ENCODE measurements around the gene MAPK8IP1.

GRCh38 chr11:45904309-45904915, 19.0 kb downstream of the MAPK8IP1 start:
- TF ChIP-seq, protein P1, sequence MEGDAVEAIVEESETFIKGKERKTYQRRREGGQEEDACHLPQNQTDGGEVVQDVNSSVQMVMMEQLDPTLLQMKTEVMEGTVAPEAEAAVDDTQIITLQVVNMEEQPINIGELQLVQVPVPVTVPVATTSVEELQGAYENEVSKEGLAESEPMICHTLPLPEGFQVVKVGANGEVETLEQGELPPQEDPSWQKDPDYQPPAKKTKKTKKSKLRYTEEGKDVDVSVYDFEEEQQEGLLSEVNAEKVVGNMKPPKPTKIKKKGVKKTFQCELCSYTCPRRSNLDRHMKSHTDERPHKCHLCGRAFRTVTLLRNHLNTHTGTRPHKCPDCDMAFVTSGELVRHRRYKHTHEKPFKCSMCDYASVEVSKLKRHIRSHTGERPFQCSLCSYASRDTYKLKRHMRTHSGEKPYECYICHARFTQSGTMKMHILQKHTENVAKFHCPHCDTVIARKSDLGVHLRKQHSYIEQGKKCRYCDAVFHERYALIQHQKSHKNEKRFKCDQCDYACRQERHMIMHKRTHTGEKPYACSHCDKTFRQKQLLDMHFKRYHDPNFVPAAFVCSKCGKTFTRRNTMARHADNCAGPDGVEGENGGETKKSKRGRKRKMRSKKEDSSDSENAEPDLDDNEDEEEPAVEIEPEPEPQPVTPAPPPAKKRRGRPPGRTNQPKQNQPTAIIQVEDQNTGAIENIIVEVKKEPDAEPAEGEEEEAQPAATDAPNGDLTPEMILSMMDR (IDR thresholded peaks at IDR 0.05; ENCODE audit: extremely low read depth in 1 of 2, insufficient read depth in 1 of 2, low read depth in 1 of 2, low read length in 2 of 2) = no peak
- TF ChIP-seq GATA2 (IDR thresholded peaks at IDR 0.05; ENCODE audit: insufficient read depth, insufficient read length, low read depth, low read length) = no peak
